GM12878 (cell line): ENCODE data around the gene PLXND1. TPM values are rescaled to one million over a fixed set of nuclear protein-coding genes. Genes with fewer than 3 reads are reported as not detected.

Experiments used
- ATAC-seq: fragments of 200-7000 bp; cut with Tn5 transposase; 3 replicates; pipeline ENCODE4 v1.9.1; 2020; ENCODE audit warnings: mild to moderate bottlenecking, moderate library complexity
- BruUV-seq: library from RNA; stranded (reverse); fragments of 400-500 nt; replicated peaks from 2 replicates; lab custom pipeline; 2021; lab: Mats Ljungman, UMichigan
- CTCF ChIA-PET: fragments of 300-600 bp; sonication (Branson Sonifier 250); formaldehyde crosslinking; extraction: SDS; loops from one replicate; lab custom pipeline; 2021; ENCODE audit warnings: inconsistent platforms; lab: Yijun Ruan, JAX
- POLR2A ChIA-PET: fragments of 350-600 bp; formaldehyde crosslinking; extraction: SDS; loops from one replicate; lab custom pipeline; 2021; ENCODE audit warnings: inconsistent platforms; lab: Charles Lee
- RAD21 ChIA-PET: fragments of 300-600 bp; sonication (Branson Sonifier 250); formaldehyde crosslinking; loops from one replicate; lab custom pipeline; 2023; ENCODE audit warnings: antibody characterized with exemption; ENCODE audit not compliant: unreplicated experiment; lab: Charles Lee
- SMC1A ChIA-PET: fragments of 300-600 bp; sonication (Branson Sonifier 250); formaldehyde crosslinking; loops from one replicate; lab custom pipeline; 2023; ENCODE audit not compliant: unreplicated experiment, uncharacterized antibody; lab: Charles Lee
- DNase-seq: peaks from one replicate; pipeline ENCODE4 v3.0.0-alpha.2; 2011; ENCODE audit warnings: low read depth, low spot score
- FAIRE-seq: peaks from 3 replicates; lab custom pipeline; 2011; peaks lifted over from hg19 to GRCh38; lab: Jason Lieb, UNC
- H2AFZ ChIP-seq: 2 replicates; pipeline ENCODE4 v1.6.0; 2011; ENCODE audit warnings: low read depth, low read length, control low read depth; ENCODE audit not compliant: control insufficient read depth
- H3K27ac ChIP-seq: 2 replicates; pipeline ENCODE4 v1.5.1; 2011; ENCODE audit warnings: control low read depth; ENCODE audit not compliant: control insufficient read depth, insufficient read depth
- H3K27me3 ChIP-seq, 2 experiments: replicated peaks in 1 of 2; 2 replicates each; pipeline versions ENCODE4 v1.6.0 to v1.6.1; 2011; ENCODE audit warnings: low read length in 1 of 2; ENCODE audit not compliant: control insufficient read depth in 2 of 2, insufficient read depth in 2 of 2
- H3K36me3 ChIP-seq, 2 experiments: 2 replicates each; pipeline ENCODE4 v1.5.1; 2011; ENCODE audit warnings: low read length in 1 of 2; ENCODE audit not compliant: control insufficient read depth in 2 of 2, insufficient read depth in 2 of 2
- H3K4me1 ChIP-seq: 2 replicates; pipeline ENCODE4 v1.6.1; 2011; ENCODE audit warnings: mild to moderate bottlenecking, low read length, moderate library complexity, mixed read lengths; ENCODE audit not compliant: control insufficient read depth, insufficient read depth
- H3K4me2 ChIP-seq: 2 replicates; pipeline ENCODE4 v1.6.0; 2011; ENCODE audit warnings: control low read depth; ENCODE audit not compliant: control insufficient read depth, insufficient read depth
- H3K4me3 ChIP-seq: fragments of 200-600 bp; sonication (generic); 2 replicates; pipeline ENCODE4 v1.5.1; 2016
- H3K79me2 ChIP-seq: 2 replicates; pipeline ENCODE4 v1.6.0; 2011; ENCODE audit warnings: low read length; ENCODE audit not compliant: control insufficient read depth, insufficient read depth
- H3K9ac ChIP-seq: 2 replicates; pipeline ENCODE4 v1.8.0; 2011; ENCODE audit warnings: low read length, control low read depth, mixed read lengths; ENCODE audit not compliant: control insufficient read depth, insufficient read depth
- H3K9me3 ChIP-seq: replicated peaks from 3 replicates; pipeline ENCODE4 v1.5.1; 2011; ENCODE audit warnings: mild to moderate bottlenecking, low read length; ENCODE audit not compliant: control insufficient read depth, insufficient read depth
- H4K20me1 ChIP-seq: 2 replicates; pipeline ENCODE4 v1.6.0; 2011; ENCODE audit not compliant: control insufficient read depth, insufficient read depth
- BRCA1 ChIP-seq: IDR thresholded peaks from 2 replicates; pipeline ENCODE4 v1.6.1; 2011; ENCODE audit warnings: low read depth, low read length, improper control_type of control experiment
- MEF2B ChIP-seq: fragments of 450-650 bp; IDR thresholded peaks from 2 replicates; pipeline ENCODE4 v1.6.1; 2018; ENCODE audit warnings: mild to moderate bottlenecking, moderate library complexity; ENCODE audit not compliant: partially characterized antibody, poor library complexity, severe bottlenecking
- RBBP5 ChIP-seq: fragments of 200-600 bp; sonication (generic); conservative IDR thresholded peaks from 2 replicates; pipeline ENCODE4 v1.6.1; 2016
- SP1 ChIP-seq: IDR thresholded peaks from one replicate; pipeline ENCODE4 v1.6.1; 2011; ENCODE audit warnings: low read depth, low read length
- TBL1XR1 ChIP-seq: IDR thresholded peaks from 2 replicates; pipeline ENCODE4 v1.6.1; 2012; ENCODE audit warnings: low read depth, low read length, improper control_type of control experiment
- WRNIP1 ChIP-seq: IDR thresholded peaks from 2 replicates; pipeline ENCODE4 v1.6.1; 2011; ENCODE audit warnings: low read depth, low read length, improper control_type of control experiment, borderline replicate concordance
- WGBS: methylation state at CpG from one replicate; pipeline ENCODE4 v1.1.6; 2016; ENCODE audit warnings: low lambda C conversion rate; ENCODE audit not compliant: insufficient replicate concordance, insufficient coverage; ENCODE audit errors: missing lambda C conversion rate; 5-methylcytosine and 5-hydroxymethylcytosine counted together
- in situ Hi-C: fragments of 300-500 bp; cut with MboI; formaldehyde crosslinking; loops from 9 replicates; pipeline ENCODE4 v1.14.3; 2018; ENCODE audit warnings: mixed read lengths
- intact Hi-C: fragments of 100-400 bp; cut with micrococcal nuclease; formaldehyde crosslinking; loops from one replicate; pipeline ENCODE4 v1.14.2; 2022; ENCODE audit not compliant: unreplicated experiment
- polyA plus RNA-seq, 11 experiments: library from polyadenylated mRNA; depleted of rRNA in 4 of 11; unstranded in 6 of 11; stranded (reverse) in 5 of 11; fragments of >200 nt; fragmentation: Nextera tagmentation in 4 of 11; fragmentation: Illumina TruSeq in 1 of 11; extraction: Ambion mirVana in 4 of 11; extraction: Trizol in 1 of 11; gene quantifications; 1 replicate in 1 of 11; 2 replicates in 10 of 11; pipeline versions ENCODE4 v1.2.1 to v1.2.3, GENCODE V29; 2011 to 2016; ENCODE audit warnings: inconsistent platforms in 2 of 11, missing spikeins in 2 of 11, low read depth in 1 of 11
- total RNA-seq, 4 experiments: library from RNA; depleted of rRNA in 3 of 4; stranded (reverse); fragments of >200 nt in 3 of 4; fragmentation: Illumina TruSeq in 1 of 4; extraction: Trizol in 1 of 4; gene quantifications; 2 replicates each; pipeline versions ENCODE4 v1.2.1 to v1.2.3, GENCODE V29; 2013 to 2021
- TF ChIP-seq, protein P1 (sequence below): fragments of 450-650 bp; formaldehyde crosslinking; IDR thresholded peaks from 2 replicates; pipeline ENCODE4 v1.4.0; 2022; ENCODE audit warnings: mild to moderate bottlenecking, moderate library complexity
- TF ChIP-seq, protein P2 (sequence below): IDR thresholded peaks from 2 replicates; pipeline ENCODE4 v1.6.1; 2011; ENCODE audit warnings: mild to moderate bottlenecking, low read depth, low read length, moderate library complexity; ENCODE audit not compliant: insufficient replicate concordance
- TF ChIP-seq, protein P3 (sequence below): fragments of 450-650 bp; IDR thresholded peaks from 2 replicates; pipeline ENCODE4 v1.6.1; 2018; ENCODE audit warnings: mild to moderate bottlenecking, low read depth, moderate library complexity; ENCODE audit not compliant: partially characterized antibody

The PLXND1 gene
- total and polyA plus RNA-seq, 10 of the 15 experiments (the other 5 are each of a cell fraction or from before 2014, with no cell fraction given), result 0.01 to 2.3 (median 0.72) TPM; not detected in 7

DNA sequence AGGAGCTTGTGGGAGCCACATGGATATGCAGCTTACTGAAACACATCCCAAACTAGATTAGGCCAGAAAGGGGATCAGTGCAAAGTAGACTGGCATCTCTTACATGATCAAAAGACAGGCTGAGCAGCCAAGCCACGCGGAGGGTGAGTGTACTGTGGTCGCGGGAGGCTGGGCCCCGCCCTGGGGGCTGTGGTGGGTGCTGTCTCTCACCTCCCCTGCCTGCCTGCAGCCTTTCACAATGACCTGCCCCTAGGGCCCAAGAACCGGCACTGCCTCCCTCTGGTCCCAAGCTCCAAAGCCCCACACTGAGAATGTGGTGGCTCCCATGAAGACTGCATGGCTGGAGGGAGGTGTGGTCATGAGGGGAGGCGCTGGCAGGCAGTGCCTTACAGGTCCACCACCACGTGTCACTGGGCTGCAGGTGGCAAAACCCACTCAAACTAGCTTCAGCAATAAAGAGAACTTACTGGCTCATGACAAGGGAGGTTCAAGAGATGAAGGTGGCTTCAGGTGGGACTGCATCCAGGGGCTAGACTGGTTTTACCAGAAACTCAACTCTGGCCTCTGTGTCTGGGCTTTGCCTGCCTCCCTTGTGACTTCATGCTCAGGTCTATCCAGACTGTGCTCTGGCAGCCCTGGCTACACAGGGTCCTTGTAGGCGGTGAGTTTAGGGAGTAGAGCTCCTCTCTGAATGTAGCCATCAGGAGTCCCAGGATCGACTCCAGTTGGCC is 27.4 kb upstream of the PLXND1 start (continued):
- TF ChIP-seq, protein P1, sequence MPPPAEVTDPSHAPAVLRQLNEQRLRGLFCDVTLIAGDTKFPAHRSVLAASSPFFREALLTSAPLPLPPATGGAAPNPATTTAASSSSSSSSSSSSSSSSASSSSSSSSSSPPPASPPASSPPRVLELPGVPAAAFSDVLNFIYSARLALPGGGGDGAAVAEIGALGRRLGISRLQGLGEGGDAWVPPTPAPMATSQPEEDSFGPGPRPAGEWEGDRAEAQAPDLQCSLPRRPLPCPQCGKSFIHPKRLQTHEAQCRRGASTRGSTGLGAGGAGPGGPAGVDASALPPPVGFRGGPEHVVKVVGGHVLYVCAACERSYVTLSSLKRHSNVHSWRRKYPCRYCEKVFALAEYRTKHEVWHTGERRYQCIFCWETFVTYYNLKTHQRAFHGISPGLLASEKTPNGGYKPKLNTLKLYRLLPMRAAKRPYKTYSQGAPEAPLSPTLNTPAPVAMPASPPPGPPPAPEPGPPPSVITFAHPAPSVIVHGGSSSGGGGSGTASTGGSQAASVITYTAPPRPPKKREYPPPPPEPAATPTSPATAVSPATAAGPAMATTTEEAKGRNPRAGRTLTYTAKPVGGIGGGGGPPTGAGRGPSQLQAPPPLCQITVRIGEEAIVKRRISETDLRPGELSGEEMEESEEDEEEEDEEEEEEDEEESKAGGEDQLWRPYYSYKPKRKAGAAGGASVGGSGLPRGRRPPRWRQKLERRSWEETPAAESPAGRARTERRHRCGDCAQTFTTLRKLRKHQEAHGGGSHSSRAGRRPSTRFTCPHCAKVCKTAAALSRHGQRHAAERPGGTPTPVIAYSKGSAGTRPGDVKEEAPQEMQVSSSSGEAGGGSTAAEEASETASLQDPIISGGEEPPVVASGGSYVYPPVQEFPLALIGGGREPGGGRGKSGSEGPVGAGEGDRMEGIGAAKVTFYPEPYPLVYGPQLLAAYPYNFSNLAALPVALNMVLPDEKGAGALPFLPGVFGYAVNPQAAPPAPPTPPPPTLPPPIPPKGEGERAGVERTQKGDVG (CRISPR knock-in tag), result no peak
- TF ChIP-seq TBL1XR1, result no peak
- TF ChIP-seq, protein P2, sequence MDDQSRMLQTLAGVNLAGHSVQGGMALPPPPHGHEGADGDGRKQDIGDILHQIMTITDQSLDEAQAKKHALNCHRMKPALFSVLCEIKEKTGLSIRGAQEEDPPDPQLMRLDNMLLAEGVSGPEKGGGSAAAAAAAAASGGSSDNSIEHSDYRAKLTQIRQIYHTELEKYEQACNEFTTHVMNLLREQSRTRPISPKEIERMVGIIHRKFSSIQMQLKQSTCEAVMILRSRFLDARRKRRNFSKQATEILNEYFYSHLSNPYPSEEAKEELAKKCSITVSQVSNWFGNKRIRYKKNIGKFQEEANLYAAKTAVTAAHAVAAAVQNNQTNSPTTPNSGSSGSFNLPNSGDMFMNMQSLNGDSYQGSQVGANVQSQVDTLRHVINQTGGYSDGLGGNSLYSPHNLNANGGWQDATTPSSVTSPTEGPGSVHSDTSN, result no peak
- TF ChIP-seq MEF2B, result no peak
- TF ChIP-seq, all 136 proteins: peak for 0

DNA sequence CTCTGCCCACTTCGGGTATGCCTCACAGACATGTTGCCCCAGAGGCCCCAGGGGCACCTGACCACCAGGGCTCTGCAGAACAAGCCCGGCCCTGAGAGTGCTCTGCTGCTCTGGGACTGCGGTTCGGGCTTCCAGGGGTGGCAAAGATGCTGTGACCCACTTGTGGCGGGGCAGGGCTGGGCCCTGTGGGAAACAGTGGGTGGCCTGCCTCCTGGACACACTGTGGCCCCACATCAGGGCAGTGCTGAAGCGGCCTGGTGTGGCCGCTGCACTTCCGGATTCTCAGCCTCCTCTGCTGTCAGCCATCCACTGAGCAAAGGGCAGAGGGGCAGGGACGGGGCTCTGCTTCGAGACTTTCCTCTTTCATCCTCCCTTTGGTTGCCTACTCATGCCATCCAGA is 26.5 kb upstream of the PLXND1 start:
- 54% methylated on average over 10 of the region's 10 CpGs for WGBS
- TF ChIP-seq SP1, result no peak
- TF ChIP-seq, protein P3, sequence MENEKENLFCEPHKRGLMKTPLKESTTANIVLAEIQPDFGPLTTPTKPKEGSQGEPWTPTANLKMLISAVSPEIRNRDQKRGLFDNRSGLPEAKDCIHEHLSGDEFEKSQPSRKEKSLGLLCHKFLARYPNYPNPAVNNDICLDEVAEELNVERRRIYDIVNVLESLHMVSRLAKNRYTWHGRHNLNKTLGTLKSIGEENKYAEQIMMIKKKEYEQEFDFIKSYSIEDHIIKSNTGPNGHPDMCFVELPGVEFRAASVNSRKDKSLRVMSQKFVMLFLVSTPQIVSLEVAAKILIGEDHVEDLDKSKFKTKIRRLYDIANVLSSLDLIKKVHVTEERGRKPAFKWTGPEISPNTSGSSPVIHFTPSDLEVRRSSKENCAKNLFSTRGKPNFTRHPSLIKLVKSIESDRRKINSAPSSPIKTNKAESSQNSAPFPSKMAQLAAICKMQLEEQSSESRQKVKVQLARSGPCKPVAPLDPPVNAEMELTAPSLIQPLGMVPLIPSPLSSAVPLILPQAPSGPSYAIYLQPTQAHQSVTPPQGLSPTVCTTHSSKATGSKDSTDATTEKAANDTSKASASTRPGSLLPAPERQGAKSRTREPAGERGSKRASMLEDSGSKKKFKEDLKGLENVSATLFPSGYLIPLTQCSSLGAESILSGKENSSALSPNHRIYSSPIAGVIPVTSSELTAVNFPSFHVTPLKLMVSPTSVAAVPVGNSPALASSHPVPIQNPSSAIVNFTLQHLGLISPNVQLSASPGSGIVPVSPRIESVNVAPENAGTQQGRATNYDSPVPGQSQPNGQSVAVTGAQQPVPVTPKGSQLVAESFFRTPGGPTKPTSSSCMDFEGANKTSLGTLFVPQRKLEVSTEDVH, result no peak
- no peak for TF ChIP-seq WRNIP1
- no peak for TF ChIP-seq RBBP5
- TF ChIP-seq BRCA1, result no peak

More for the DNA sequence above, 26.5 kb upstream of the PLXND1 start:
- no peaks in the 10 kb centered on the region for H3K79me2 ChIP-seq
- FAIRE-seq (no peak), DNase-seq (no peak), ATAC-seq (no peak)
- ChIA-PET SMC1A (interaction anchor here (0.6 kb wide), 1 partner anchor 136 kb away, joined by 3 read pairs; no protein-coding TSS in a partner anchor), RAD21 (no interaction called here), CTCF (no interaction called here), POLR2A (no interaction called here)
- no peaks in the 10 kb centered on the region for H3K36me3 ChIP-seq
- no peaks in the 10 kb centered on the region; the same call in 2 of the 3 replicates for H3K9me3 ChIP-seq
- no peaks in the 10 kb centered on the region for H4K20me1 ChIP-seq
- H3K27ac ChIP-seq, result no peak overlapping the region
- H3K4me2 ChIP-seq, result no peak overlapping the region
- H3K4me3 ChIP-seq, result no peak overlapping the region
- H3K9ac ChIP-seq, result no peak overlapping the region
- in situ Hi-C loops (loop anchor here (5.0 kb wide), 1 partner anchor 304 kb away; no protein-coding TSS in a partner anchor), intact Hi-C loops (no loop called here)
- H3K27me3 ChIP-seq, result no peaks in the 10 kb centered on the region; a peak in 1 of 4 replicates
- no TSS peak for BruUV-seq
- no peak overlapping the region for H2AFZ ChIP-seq
- no peaks in the 10 kb centered on the region; the same call in 1 of the 2 replicates for H3K4me1 ChIP-seq
